NOMO-1 treated with dmso at 0.1 percent for 144 hours (cell line): ENCODE results near the gene PSMD11.
"Not testable (repeated sequence)": the region's sequence is repeated elsewhere in the genome, so short reads cannot be mapped to it uniquely, and the experiment has no call there.

Experiments
- DNase-seq: peaks from one replicate; lab custom pipeline; 2025; ENCODE audit not compliant: unreplicated experiment; lab: John Stamatoyannopoulos, UW

PSMD11 gene

GRCh38 chr17:32510466-32510865 is 66.2 kb downstream of the PSMD11 start:
- DNase-seq = no peak

- DNase-seq = no peak
These were observed 68.0 kb downstream of the PSMD11 start for GRCh38 chr17:32512328-32512727.

- no peak for DNase-seq
These were observed 69.3 kb downstream of the PSMD11 start for GRCh38 chr17:32513579-32513978.

- DNase-seq = no peak
These were observed 70.3 kb downstream of the PSMD11 start for GRCh38 chr17:32514606-32515005.

- DNase-seq = no peak
These were observed 71.5 kb downstream of the PSMD11 start for GRCh38 chr17:32515677-32516383.

GRCh38 chr17:32516450-32516849 is 72.1 kb downstream of the PSMD11 start:
- no peak for DNase-seq

- no peak for DNase-seq
These were observed 72.8 kb downstream of the PSMD11 start for GRCh38 chr17:32516940-32517701.

GRCh38 chr17:32517982-32518381 is 73.7 kb downstream of the PSMD11 start:
- no peak for DNase-seq

- DNase-seq = no peak
These were observed 74.4 kb downstream of the PSMD11 start for GRCh38 chr17:32518646-32519227.

GRCh38 chr17:32519228-32520103 is 75.2 kb downstream of the PSMD11 start:
- DNase-seq = no peak

- DNase-seq = no peak
These were observed 75.9 kb downstream of the PSMD11 start for GRCh38 chr17:32520104-32520701.

- DNase-seq = no peak
These were observed 76.6 kb downstream of the PSMD11 start for GRCh38 chr17:32520737-32521404.

- no peak for DNase-seq
These were observed 78.8 kb downstream of the PSMD11 start for GRCh38 chr17:32523017-32523680.

- DNase-seq = no peak
These were observed 79.7 kb downstream of the PSMD11 start for GRCh38 chr17:32523827-32524552.

GRCh38 chr17:32524553-32524880 is 80.2 kb downstream of the PSMD11 start:
- not testable (repeated sequence) for DNase-seq

GRCh38 chr17:32525122-32525521 is 80.8 kb downstream of the PSMD11 start:
- DNase-seq = no peak

GRCh38 chr17:32527146-32527545 is 82.8 kb downstream of the PSMD11 start:
- DNase-seq = no peak

- no peak for DNase-seq
These were observed 84.5 kb downstream of the PSMD11 start for GRCh38 chr17:32528825-32529224.

- no peak for DNase-seq
These were observed 85.3 kb downstream of the PSMD11 start for GRCh38 chr17:32529604-32530003.
